Measurements from ENCODE around the gene MX2.

MX2 gene

DNA sequence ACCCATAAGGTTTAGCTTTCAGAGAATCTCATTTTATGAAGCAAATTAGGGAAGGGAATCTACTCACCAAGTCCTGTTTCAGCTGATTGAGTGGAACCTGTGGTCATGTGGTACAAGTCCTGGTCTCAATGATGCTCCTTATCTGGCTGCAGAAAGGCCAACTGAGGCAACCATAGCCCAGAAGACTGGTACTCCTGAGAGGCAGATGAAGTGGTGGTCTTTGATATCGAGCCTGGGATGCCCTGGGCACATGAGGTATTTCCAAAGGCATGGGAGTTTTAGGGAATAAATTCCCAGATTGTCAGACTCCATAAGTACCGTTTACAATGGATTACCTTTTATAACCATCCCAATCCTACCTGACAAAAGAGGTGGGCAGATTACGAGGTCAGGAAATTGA is 67.5 kb downstream of the MX2 start:
- H3K4me3 ChIP-seq (replicated peaks; ENCODE audit: low read depth, low read length) = no peak overlapping the region
- TF ChIP-seq, protein P1, sequence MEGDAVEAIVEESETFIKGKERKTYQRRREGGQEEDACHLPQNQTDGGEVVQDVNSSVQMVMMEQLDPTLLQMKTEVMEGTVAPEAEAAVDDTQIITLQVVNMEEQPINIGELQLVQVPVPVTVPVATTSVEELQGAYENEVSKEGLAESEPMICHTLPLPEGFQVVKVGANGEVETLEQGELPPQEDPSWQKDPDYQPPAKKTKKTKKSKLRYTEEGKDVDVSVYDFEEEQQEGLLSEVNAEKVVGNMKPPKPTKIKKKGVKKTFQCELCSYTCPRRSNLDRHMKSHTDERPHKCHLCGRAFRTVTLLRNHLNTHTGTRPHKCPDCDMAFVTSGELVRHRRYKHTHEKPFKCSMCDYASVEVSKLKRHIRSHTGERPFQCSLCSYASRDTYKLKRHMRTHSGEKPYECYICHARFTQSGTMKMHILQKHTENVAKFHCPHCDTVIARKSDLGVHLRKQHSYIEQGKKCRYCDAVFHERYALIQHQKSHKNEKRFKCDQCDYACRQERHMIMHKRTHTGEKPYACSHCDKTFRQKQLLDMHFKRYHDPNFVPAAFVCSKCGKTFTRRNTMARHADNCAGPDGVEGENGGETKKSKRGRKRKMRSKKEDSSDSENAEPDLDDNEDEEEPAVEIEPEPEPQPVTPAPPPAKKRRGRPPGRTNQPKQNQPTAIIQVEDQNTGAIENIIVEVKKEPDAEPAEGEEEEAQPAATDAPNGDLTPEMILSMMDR (IDR thresholded peaks at IDR 0.05; ENCODE audit: low read depth, low read length, missing control alignments) = no peak
- no peak for DNase-seq (ENCODE audit: extremely low read depth, low read depth)

DNA sequence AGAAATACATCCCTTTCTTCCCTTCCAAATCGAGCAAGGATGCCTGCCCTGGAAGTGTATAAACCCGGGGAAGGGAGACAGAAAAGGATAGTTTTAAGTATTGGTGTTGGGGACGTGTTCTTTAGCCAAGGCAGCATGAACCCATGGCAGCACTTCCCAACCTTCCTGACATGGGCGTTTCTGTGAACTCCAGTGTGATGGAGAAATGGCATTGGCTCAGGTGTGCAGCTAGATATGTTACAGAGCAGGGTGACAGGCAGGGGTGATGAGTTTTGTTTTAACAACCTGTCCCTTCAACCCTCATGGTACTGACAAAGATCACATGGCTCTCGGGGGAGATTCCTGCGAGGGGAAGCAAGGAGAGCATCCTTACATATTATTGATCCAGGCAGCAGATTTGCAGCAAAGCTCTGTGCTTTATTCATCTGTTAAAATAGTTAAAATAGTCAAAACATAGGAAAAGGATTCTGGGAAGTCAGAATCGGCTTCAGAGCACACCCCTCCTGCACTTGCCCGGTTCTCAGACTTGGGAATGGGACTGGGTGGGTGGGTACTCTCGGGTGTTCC is 68.2 kb downstream of the MX2 start:
- TF ChIP-seq, protein P1 (IDR thresholded peaks at IDR 0.05; ENCODE audit: low read depth, low read length, missing control alignments) = no peak
- H3K4me3 ChIP-seq (replicated peaks; ENCODE audit: low read depth, low read length) = no peak overlapping the region
- DNase-seq (ENCODE audit: extremely low read depth, low read depth) = no peak

DNA sequence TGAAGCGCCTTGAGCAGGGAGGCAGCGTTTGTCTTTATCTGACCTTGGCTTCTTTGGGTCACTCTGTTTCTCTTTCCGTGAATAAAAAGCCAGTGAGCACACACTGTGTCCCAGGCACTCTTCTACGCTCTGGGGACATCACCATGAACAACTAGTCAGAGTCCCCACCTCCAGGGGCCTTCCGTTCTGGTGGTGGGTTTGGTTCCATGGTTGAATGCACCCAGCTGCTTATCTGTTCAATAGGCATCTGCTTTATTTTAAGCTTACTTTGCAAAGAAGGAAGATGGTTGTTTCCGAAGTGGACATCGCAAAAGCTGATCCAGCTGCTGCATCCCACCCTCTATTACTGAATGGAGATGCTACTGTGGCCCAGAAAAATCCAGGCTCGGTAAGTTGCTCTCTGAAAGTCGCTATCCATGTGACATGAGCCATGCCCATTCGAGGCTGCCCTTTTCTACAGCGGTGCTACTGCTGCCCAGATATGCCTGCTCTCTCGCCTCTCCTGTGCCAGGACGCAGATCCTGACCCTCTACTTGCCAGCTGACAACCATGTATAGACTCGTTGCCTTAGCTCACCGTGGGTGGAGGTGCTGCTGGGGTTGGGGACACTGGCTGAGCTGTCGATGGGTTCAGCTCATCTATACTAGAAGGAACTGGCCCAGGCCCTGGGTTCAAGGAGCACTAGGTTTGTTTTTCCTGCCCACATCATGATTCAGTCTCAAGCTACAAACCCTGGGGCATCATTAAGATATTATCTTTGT is 70.1 kb downstream of the MX2 start:
- DNase-seq (ENCODE audit: extremely low read depth, low read depth) = no peak
- TF ChIP-seq, protein P1 (IDR thresholded peaks at IDR 0.05; ENCODE audit: low read depth, low read length, missing control alignments) = no peak
- H3K4me3 ChIP-seq (replicated peaks; ENCODE audit: low read depth, low read length) = no peak overlapping the region

DNA sequence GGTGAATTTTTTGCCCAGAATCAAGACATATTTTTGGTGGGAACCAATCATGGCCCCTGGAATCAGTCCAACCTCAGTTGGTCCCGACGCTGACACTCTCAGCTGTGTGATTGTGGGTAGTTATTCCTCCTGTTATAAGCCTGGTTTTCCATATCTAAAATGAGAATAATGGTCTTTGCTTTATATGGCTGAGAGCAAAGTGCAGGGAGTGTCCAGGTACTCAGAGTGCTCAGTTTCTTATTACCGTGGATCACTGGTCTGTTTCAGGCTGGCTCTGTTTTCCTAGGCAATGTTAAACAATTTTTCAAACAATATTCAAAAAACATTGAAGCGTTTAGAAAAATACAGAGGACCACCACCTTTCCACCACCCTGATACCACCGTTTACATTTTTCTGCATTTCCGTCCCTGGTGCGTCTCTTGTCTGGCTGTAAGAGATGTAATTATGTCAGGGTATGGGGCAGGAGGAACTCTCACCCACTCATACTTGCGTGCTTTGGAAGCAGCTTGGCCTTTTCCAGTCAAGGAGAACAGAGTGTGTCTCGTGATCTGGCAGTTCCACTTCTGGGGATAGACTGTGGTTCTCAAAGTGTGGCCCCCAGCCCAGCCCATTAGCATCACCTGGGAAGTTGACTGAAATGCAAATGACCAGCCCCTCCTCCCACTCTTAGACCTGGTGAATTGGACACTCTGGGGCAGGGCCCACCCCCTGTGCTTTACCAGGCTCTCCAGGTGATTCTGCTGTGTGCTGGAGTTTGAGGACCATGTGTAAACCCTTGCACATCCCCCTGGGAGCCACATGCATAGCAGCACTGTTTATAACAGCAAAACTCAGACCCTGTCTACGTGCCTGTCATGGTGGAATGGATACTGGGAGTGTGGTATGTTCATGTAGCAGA is 71.0 kb downstream of the MX2 start:
- no peak overlapping the region for H3K4me3 ChIP-seq (replicated peaks; ENCODE audit: low read depth, low read length)
- DNase-seq (ENCODE audit: extremely low read depth, low read depth) = no peak
- TF ChIP-seq, protein P1 (IDR thresholded peaks at IDR 0.05; ENCODE audit: low read depth, low read length, missing control alignments) = no peak

DNA sequence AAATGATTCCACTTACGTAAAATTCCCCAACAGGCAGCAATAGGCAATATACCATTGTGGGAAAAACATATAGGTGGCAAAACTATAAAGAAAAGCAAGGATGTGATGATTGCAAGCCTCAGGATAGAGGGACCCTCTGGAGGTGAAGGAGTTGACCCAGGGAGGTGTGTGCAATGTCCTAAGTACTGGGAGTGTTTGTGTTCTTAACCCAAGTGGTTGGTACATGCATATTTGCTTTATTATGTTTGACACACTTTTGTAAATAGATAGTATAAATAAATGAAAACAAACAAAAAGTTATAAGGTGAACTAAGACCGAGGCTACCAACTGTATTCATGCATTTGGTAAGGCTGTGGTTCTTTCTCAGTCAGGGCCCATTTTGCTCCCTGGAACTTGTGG is 71.7 kb downstream of the MX2 start:
- TF ChIP-seq, protein P1 (IDR thresholded peaks at IDR 0.05; ENCODE audit: low read depth, low read length, missing control alignments) = no peak
- DNase-seq (ENCODE audit: extremely low read depth, low read depth) = no peak
- H3K4me3 ChIP-seq (replicated peaks; ENCODE audit: low read depth, low read length) = no peak overlapping the region

DNA sequence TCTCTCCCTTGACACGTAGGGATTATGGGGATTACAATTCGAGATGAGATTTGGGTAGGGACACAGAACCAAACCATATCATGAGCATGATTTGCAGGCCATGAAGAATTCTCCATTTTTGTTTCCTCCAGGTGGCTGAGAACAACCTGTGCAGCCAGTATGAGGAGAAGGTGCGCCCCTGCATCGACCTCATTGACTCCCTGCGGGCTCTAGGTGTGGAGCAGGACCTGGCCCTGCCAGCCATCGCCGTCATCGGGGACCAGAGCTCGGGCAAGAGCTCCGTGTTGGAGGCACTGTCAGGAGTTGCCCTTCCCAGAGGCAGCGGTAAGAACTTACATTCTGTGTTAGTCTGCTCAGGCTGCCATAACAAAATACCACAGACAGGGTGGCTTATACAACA is 73.9 kb downstream of the MX2 start:
- TF ChIP-seq, protein P1 (IDR thresholded peaks at IDR 0.05; ENCODE audit: low read depth, low read length, missing control alignments) = no peak
- no peak for DNase-seq (ENCODE audit: extremely low read depth, low read depth)
- H3K4me3 ChIP-seq (replicated peaks; ENCODE audit: low read depth, low read length) = no peak overlapping the region
